OCI-LY1 (cell line): ENCODE results near the gene GPRC5B.

Experiments
- H2AFZ ChIP-seq: fragments of 200-600 bp; sonication (generic), shearing (Covaris generic); 2 replicates; pipeline ENCODE4 v1.6.0; 2014; ENCODE audit warnings: antibody characterized with exemption, mild to moderate bottlenecking, low read length
- H3F3A ChIP-seq: fragments of 200-600 bp; sonication (generic), shearing (Covaris generic); 2 replicates; pipeline ENCODE4 v1.6.0; 2014; ENCODE audit warnings: mild to moderate bottlenecking, antibody characterized with exemption, low read length, moderate library complexity; ENCODE audit not compliant: insufficient read depth
- H3K27ac ChIP-seq: fragments of 200-600 bp; sonication (generic); 2 replicates; pipeline ENCODE4 v1.5.1; 2014; ENCODE audit warnings: low read length, mixed run types, mild to moderate bottlenecking, low read depth; ENCODE audit not compliant: poor library complexity, severe bottlenecking
- H3K27me3 ChIP-seq: fragments of 200-600 bp; sonication (generic); 2 replicates; pipeline ENCODE4 v1.6.0; 2014; ENCODE audit warnings: antibody characterized with exemption, mild to moderate bottlenecking, low read length, moderate library complexity; ENCODE audit not compliant: insufficient read depth
- H3K36me3 ChIP-seq: fragments of 200-600 bp; sonication (generic); 2 replicates; pipeline ENCODE4 v1.6.1; 2014; ENCODE audit warnings: mild to moderate bottlenecking, antibody characterized with exemption, low read length, moderate library complexity, mixed read lengths; ENCODE audit not compliant: insufficient read depth
- H3K4me1 ChIP-seq: fragments of 200-600 bp; sonication (generic); 2 replicates; pipeline ENCODE4 v1.5.1; 2014; ENCODE audit warnings: mild to moderate bottlenecking, low read length, moderate library complexity; ENCODE audit not compliant: insufficient read depth, severe bottlenecking
- H3K4me2 ChIP-seq: fragments of 200-600 bp; sonication (generic), shearing (Covaris generic); 2 replicates; pipeline ENCODE4 v1.6.1; 2014; ENCODE audit warnings: low read length
- H3K4me3 ChIP-seq: fragments of 200-600 bp; sonication (generic); 2 replicates; pipeline ENCODE4 v1.5.1; 2014; ENCODE audit warnings: low read length, low read depth, mild to moderate bottlenecking, mixed read lengths; ENCODE audit not compliant: poor library complexity, severe bottlenecking
- H3K79me2 ChIP-seq: fragments of 200-600 bp; shearing (Covaris generic); 2 replicates; pipeline ENCODE4 v1.6.1; 2016; ENCODE audit warnings: mixed run types, low read length, mixed read lengths; ENCODE audit not compliant: insufficient read depth
- H3K9ac ChIP-seq: fragments of 200-600 bp; sonication (generic), shearing (Covaris generic); 2 replicates; pipeline ENCODE4 v1.6.1; 2014; ENCODE audit warnings: mild to moderate bottlenecking, low read length, mixed read lengths
- H3K9me2 ChIP-seq: fragments of 200-600 bp; sonication (generic), shearing (Covaris generic); 2 replicates; pipeline ENCODE4 v1.6.1; 2014; ENCODE audit warnings: low read depth, mild to moderate bottlenecking, low read length, mixed read lengths
- H3K9me3 ChIP-seq: fragments of 200-600 bp; shearing (Covaris generic); 2 replicates; pipeline ENCODE4 v1.6.1; 2014; ENCODE audit warnings: low read length, mixed read lengths
- H4K20me1 ChIP-seq: fragments of 200-600 bp; sonication (generic), shearing (Covaris generic); 2 replicates; pipeline ENCODE4 v1.6.0; 2016; ENCODE audit warnings: mild to moderate bottlenecking, low read length; ENCODE audit not compliant: insufficient read depth
- CTCF ChIP-seq: fragments of 200-600 bp; sonication (generic), shearing (Covaris generic); IDR thresholded peaks from 2 replicates; pipeline ENCODE4 v1.5.1; 2017; ENCODE audit warnings: mild to moderate bottlenecking, antibody characterized with exemption, low read length, moderate library complexity, mixed read lengths
- EZH2 ChIP-seq: fragments of 200-600 bp; sonication (generic), shearing (Covaris generic); IDR thresholded peaks from 2 replicates; pipeline ENCODE4 v1.8.0; 2017; ENCODE audit warnings: borderline replicate concordance, mixed run types, mild to moderate bottlenecking, antibody characterized with exemption, low read length, moderate library complexity, mixed read lengths

GPRC5B gene

GRCh38 chr16:19879241-19879792 lies 5.3 kb downstream of the GPRC5B start:
- no peaks in the 10 kb centered on the region for H4K20me1 ChIP-seq
- no peaks in the 10 kb centered on the region for H3F3A ChIP-seq
- H3K27me3 ChIP-seq = no peaks in the 10 kb centered on the region
- no peaks in the 10 kb centered on the region for H3K79me2 ChIP-seq
- no peaks in the 10 kb centered on the region for H3K9me2 ChIP-seq
- TF ChIP-seq CTCF (no peak), EZH2 (no peak)
- no peak overlapping the region for H3K4me2 ChIP-seq
- H2AFZ ChIP-seq = no peak overlapping the region
- H3K4me3 ChIP-seq = no peak overlapping the region
- H3K9me3 ChIP-seq = no peaks in the 10 kb centered on the region
- no peaks in the 10 kb centered on the region for H3K4me1 ChIP-seq
- no peak overlapping the region for H3K9ac ChIP-seq
- no peak overlapping the region for H3K27ac ChIP-seq
- H3K36me3 ChIP-seq = no peaks in the 10 kb centered on the region

DNA sequence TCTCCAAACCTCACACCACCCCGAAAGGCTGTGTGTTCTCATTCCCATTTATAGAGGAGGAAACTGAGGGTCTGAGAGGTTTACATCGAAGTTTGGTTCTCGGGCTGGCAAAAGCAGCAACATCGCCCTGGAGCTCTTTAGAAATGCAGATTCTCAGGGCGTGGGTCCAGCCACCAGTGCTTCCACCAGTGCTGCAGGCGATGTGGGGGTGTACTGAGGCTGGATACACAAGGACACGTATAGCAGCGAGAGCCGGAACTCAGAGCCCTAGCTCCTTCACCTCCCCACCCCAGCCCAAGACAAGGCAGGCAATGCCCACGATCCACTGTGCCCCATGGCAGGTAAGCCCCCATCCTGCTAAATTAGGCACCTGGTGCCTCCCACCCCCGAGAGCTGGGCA lies 5.9 kb downstream of the GPRC5B start:
- Histone ChIP-seq H3K36me3 (no peaks in the 10 kb centered on the region), H3K9me2 (no peaks in the 10 kb centered on the region), H3K4me3 (no peak overlapping the region), H3K79me2 (no peaks in the 10 kb centered on the region), H3K4me2 (no peak overlapping the region), H2AFZ (no peak overlapping the region), H3F3A (no peaks in the 10 kb centered on the region), H3K27me3 (no peaks in the 10 kb centered on the region), H4K20me1 (no peaks in the 10 kb centered on the region), H3K27ac (no peak overlapping the region), H3K9me3 (no peaks in the 10 kb centered on the region), H3K4me1 (no peaks in the 10 kb centered on the region), H3K9ac (no peak overlapping the region)
- TF ChIP-seq CTCF (no peak), EZH2 (no peak)

GRCh38 chr16:19876501-19877059 lies 8.1 kb downstream of the GPRC5B start:
- Histone ChIP-seq H3K9me2 (no peaks in the 10 kb centered on the region), H3K4me1 (no peaks in the 10 kb centered on the region), H3K36me3 (no peaks in the 10 kb centered on the region), H3K27me3 (no peaks in the 10 kb centered on the region), H3K27ac (no peak overlapping the region), H3K9ac (no peak overlapping the region), H3K4me2 (no peak overlapping the region), H2AFZ (no peak overlapping the region), H3K9me3 (no peaks in the 10 kb centered on the region), H3F3A (no peaks in the 10 kb centered on the region), H3K4me3 (no peak overlapping the region), H4K20me1 (no peaks in the 10 kb centered on the region), H3K79me2 (no peaks in the 10 kb centered on the region)
- no peak for TF ChIP-seq EZH2
- TF ChIP-seq CTCF = no peak
